Activated T-cell treated with anti-CD3 and anti-CD28 coated beads, Interleukin-2, amount 50 U/mL, for 72 hours (primary cell): ENCODE measurements around the gene GPC1. TPM values are rescaled to one million over a fixed set of nuclear protein-coding genes. Genes with fewer than 3 reads are reported as not detected.

ENCODE experiments used
- ATAC-seq, 2 donors: fragments of 150-1000 bp; cut with Tn5 transposase; replicated peaks in 1 of 2; 2 replicates each; pipeline ENCODE4 v1.10.0; 2021; ENCODE audit warnings: moderate library complexity in 2 of 2, mild to moderate bottlenecking in 1 of 2
- DNase-seq, 2 donors: peaks; one replicate each; pipeline ENCODE4 v3.0.0; 2021 to 2022; ENCODE audit warnings: mixed read lengths in 1 of 2
- H3K27ac Mint-ChIP-seq: one replicate; pipeline ENCODE4 v1.8.0; 2022; ENCODE audit warnings: mild to moderate bottlenecking, moderate library complexity, mixed read lengths
- H3K27me3 Mint-ChIP-seq: one replicate; pipeline ENCODE4 v1.8.0; 2022; ENCODE audit warnings: low read depth, mixed read lengths
- H3K36me3 Mint-ChIP-seq, 2 donors: one replicate each; pipeline ENCODE4 v1.8.0; 2022; ENCODE audit warnings: mixed read lengths in 2 of 2, mild to moderate bottlenecking in 1 of 2; ENCODE audit not compliant: insufficient read depth in 2 of 2
- H3K4me1 Mint-ChIP-seq: one replicate; pipeline ENCODE4 v1.8.0; 2022; ENCODE audit warnings: low read depth, mixed read lengths
- H3K4me3 Mint-ChIP-seq, 2 donors: one replicate each; pipeline ENCODE4 v1.8.0; 2022; ENCODE audit warnings: mild to moderate bottlenecking in 2 of 2, mixed read lengths in 2 of 2, moderate library complexity in 2 of 2
- H3K9me3 Mint-ChIP-seq, 2 donors: one replicate each; pipeline ENCODE4 v1.8.0; 2022; ENCODE audit warnings: mixed read lengths in 2 of 2
- total RNA-seq, 2 donors: library from RNA; stranded (reverse); gene quantifications; one replicate each; pipeline ENCODE4 v1.2.3, GENCODE V29; 2022

The GPC1 gene
- total RNA-seq, 2 donors from 2014 or later, result 3.2 to 3.6 TPM

GRCh38 chr2:240499309-240500301 lies 64.1 kb downstream of the GPC1 start:
- H3K36me3 Mint-ChIP-seq, result peaks cover 7 to 10% of the 10 kb centered on the region in 2 donors
- no peaks in the 10 kb centered on the region for H3K27me3 Mint-ChIP-seq
- no peak for DNase-seq
- H3K4me3 Mint-ChIP-seq, result no peak overlapping the region
- H3K4me1 Mint-ChIP-seq, result no peaks in the 10 kb centered on the region
- H3K9me3 Mint-ChIP-seq, result no peaks in the 10 kb centered on the region
- no peak for ATAC-seq
- H3K27ac Mint-ChIP-seq, result no peak overlapping the region

GRCh38 chr2:240500561-240501423 lies 65.3 kb downstream of the GPC1 start:
- no peaks in the 10 kb centered on the region for H3K9me3 Mint-ChIP-seq
- no peaks in the 10 kb centered on the region for H3K27me3 Mint-ChIP-seq
- ATAC-seq (no peak), DNase-seq (no peak)
- H3K36me3 Mint-ChIP-seq, result peaks cover 6 to 8% of the 10 kb centered on the region in 2 donors
- no peak overlapping the region for H3K27ac Mint-ChIP-seq
- H3K4me1 Mint-ChIP-seq, result no peaks in the 10 kb centered on the region
- no peak overlapping the region for H3K4me3 Mint-ChIP-seq

- no peak overlapping the region for H3K4me3 Mint-ChIP-seq
- H3K27ac Mint-ChIP-seq, result no peak overlapping the region
- H3K4me1 Mint-ChIP-seq, result no peaks in the 10 kb centered on the region
- no peaks in the 10 kb centered on the region for H3K27me3 Mint-ChIP-seq
- DNase-seq (no peak), ATAC-seq (no peak)
- peaks cover 3 to 6% of the 10 kb centered on the region in 2 donors for H3K36me3 Mint-ChIP-seq
- H3K9me3 Mint-ChIP-seq, result no peaks in the 10 kb centered on the region
Measured at GRCh38 chr2:240501531-240501991, 66.1 kb downstream of the GPC1 start.

GRCh38 chr2:240502059-240502429 lies 66.6 kb downstream of the GPC1 start:
- no peak overlapping the region for H3K4me3 Mint-ChIP-seq
- peaks cover 3 to 6% of the 10 kb centered on the region in 2 donors for H3K36me3 Mint-ChIP-seq
- no peak overlapping the region for H3K27ac Mint-ChIP-seq
- ATAC-seq (no peak), DNase-seq (no peak)
- H3K9me3 Mint-ChIP-seq, result no peaks in the 10 kb centered on the region
- no peaks in the 10 kb centered on the region for H3K4me1 Mint-ChIP-seq
- H3K27me3 Mint-ChIP-seq, result no peaks in the 10 kb centered on the region

GRCh38 chr2:240502430-240503121 lies 67.1 kb downstream of the GPC1 start:
- Mint-ChIP-seq H3K9me3 (no peaks in the 10 kb centered on the region), H3K36me3 (peaks cover 3% of the 10 kb centered on the region in 2 donors), H3K4me1 (no peaks in the 10 kb centered on the region), H3K4me3 (no peak overlapping the region), H3K27ac (no peak overlapping the region), H3K27me3 (no peaks in the 10 kb centered on the region)
- DNase-seq, result no peak
- ATAC-seq, result no peak

- ATAC-seq (no peak), DNase-seq (no peak)
- no peak overlapping the region for H3K27ac Mint-ChIP-seq
- no peaks in the 10 kb centered on the region for H3K9me3 Mint-ChIP-seq
- no peaks in the 10 kb centered on the region for H3K27me3 Mint-ChIP-seq
- no peaks in the 10 kb centered on the region for H3K4me1 Mint-ChIP-seq
- peaks cover 2 to 3% of the 10 kb centered on the region in 2 donors for H3K36me3 Mint-ChIP-seq
- H3K4me3 Mint-ChIP-seq, result no peak overlapping the region
Measured at GRCh38 chr2:240503375-240503774, 67.9 kb downstream of the GPC1 start.

GRCh38 chr2:240503848-240504247 lies 68.4 kb downstream of the GPC1 start:
- Mint-ChIP-seq H3K9me3 (no peaks in the 10 kb centered on the region), H3K36me3 (peaks cover under 1 to 3% of the 10 kb centered on the region in 2 donors), H3K27me3 (no peaks in the 10 kb centered on the region), H3K4me3 (no peak overlapping the region), H3K27ac (no peak overlapping the region), H3K4me1 (no peaks in the 10 kb centered on the region)
- no peak for ATAC-seq
- DNase-seq, result no peak

GRCh38 chr2:240505910-240506309 lies 70.4 kb downstream of the GPC1 start:
- Mint-ChIP-seq H3K4me1 (no peaks in the 10 kb centered on the region), H3K4me3 (no peak overlapping the region), H3K9me3 (no peaks in the 10 kb centered on the region), H3K27me3 (no peaks in the 10 kb centered on the region), H3K27ac (no peak overlapping the region), H3K36me3 (peaks cover 0 to 5% of the 10 kb centered on the region in 2 donors)
- ATAC-seq (no peak), DNase-seq (no peak)

GRCh38 chr2:240506406-240507059 lies 71.1 kb downstream of the GPC1 start:
- Mint-ChIP-seq H3K27ac (no peak overlapping the region), H3K4me3 (no peak overlapping the region), H3K4me1 (no peaks in the 10 kb centered on the region), H3K9me3 (no peaks in the 10 kb centered on the region), H3K36me3 (peaks cover 0 to 2% of the 10 kb centered on the region in 2 donors), H3K27me3 (no peaks in the 10 kb centered on the region)
- DNase-seq (no peak), ATAC-seq (no peak)

- DNase-seq, result no peak
- Mint-ChIP-seq H3K9me3 (no peaks in the 10 kb centered on the region), H3K4me1 (no peaks in the 10 kb centered on the region), H3K27ac (no peak overlapping the region), H3K27me3 (no peaks in the 10 kb centered on the region), H3K36me3 (peaks cover 0 to 2% of the 10 kb centered on the region in 2 donors), H3K4me3 (no peak overlapping the region)
- no peak for ATAC-seq
Measured at GRCh38 chr2:240507060-240507777, 71.8 kb downstream of the GPC1 start.

GRCh38 chr2:240507778-240508251 lies 72.4 kb downstream of the GPC1 start:
- H3K27ac Mint-ChIP-seq, result no peak overlapping the region
- DNase-seq (no peak), ATAC-seq (no peak)
- no peaks in the 10 kb centered on the region for H3K4me1 Mint-ChIP-seq
- no peaks in the 10 kb centered on the region for H3K9me3 Mint-ChIP-seq
- no peaks in the 10 kb centered on the region for H3K27me3 Mint-ChIP-seq
- H3K4me3 Mint-ChIP-seq, result no peak overlapping the region
- peaks cover 0 to 2% of the 10 kb centered on the region in 2 donors for H3K36me3 Mint-ChIP-seq
